Activated CD4-positive, alpha-beta T cell treated with anti-CD3 and anti-CD28 coated beads for 36 hours (primary cell): Measurements from ENCODE around the gene SINHCAF. TPM values are rescaled to one million over a fixed set of nuclear protein-coding genes. Genes with fewer than 3 reads are reported as not detected.
"Not testable (repeated sequence)": the region's sequence is repeated elsewhere in the genome, so short reads cannot be mapped to it uniquely, and the experiment has no call there.

Experiments used
- ATAC-seq: fragments of 200-7000 bp; cut with Tn5 transposase; one replicate; pipeline ENCODE4 v1.10.0; 2021; ENCODE audit warnings: mild to moderate bottlenecking, moderate library complexity
- CTCF ChIA-PET: fragments of 350-600 bp; sonication (Branson Sonifier 250); formaldehyde crosslinking; loops from one replicate; lab custom pipeline; 2021; ENCODE audit warnings: antibody characterized with exemption; lab: Charles Lee
- POLR2A ChIA-PET: fragments of 350-600 bp; sonication (Branson Sonifier 250); formaldehyde crosslinking; loops from one replicate; lab custom pipeline; 2021; ENCODE audit warnings: antibody characterized with exemption, inconsistent platforms; lab: Charles Lee
- DNase-seq: peaks from one replicate; pipeline ENCODE4 v3.0.0-alpha.2; 2020
- H3K27ac Mint-ChIP-seq: one replicate; pipeline ENCODE4 v1.8.0; 2021; ENCODE audit warnings: mixed read lengths
- H3K27me3 Mint-ChIP-seq: one replicate; pipeline ENCODE4 v1.8.0; 2021; ENCODE audit warnings: mixed read lengths
- H3K36me3 Mint-ChIP-seq: one replicate; pipeline ENCODE4 v1.8.0; 2021; ENCODE audit warnings: low read depth, mixed read lengths
- H3K4me1 Mint-ChIP-seq: one replicate; pipeline ENCODE4 v1.8.0; 2021; ENCODE audit warnings: mixed read lengths
- H3K4me3 Mint-ChIP-seq: one replicate; pipeline ENCODE4 v1.8.0; 2021; ENCODE audit warnings: mild to moderate bottlenecking, moderate library complexity, mixed read lengths
- H3K9me3 Mint-ChIP-seq: one replicate; pipeline ENCODE4 v1.8.0; 2021; ENCODE audit warnings: low read depth, mixed read lengths
- intact Hi-C, 2 experiments: fragments of 100-400 bp; cut with DNase I in 1 of 2; cut with micrococcal nuclease in 1 of 2; formaldehyde crosslinking; loops; one replicate each; pipeline versions ENCODE4 v1.14.2 to v1.15.1; 2022 to 2024; cut with DNase I, micrococcal nuclease
- total RNA-seq, 2 experiments: library from RNA; stranded (reverse); gene quantifications; one replicate each; pipeline ENCODE4 v1.2.3, GENCODE V29; 2021

SINHCAF gene
- total RNA-seq, 2 experiments from 2014 or later = 187 to 211 TPM

DNA sequence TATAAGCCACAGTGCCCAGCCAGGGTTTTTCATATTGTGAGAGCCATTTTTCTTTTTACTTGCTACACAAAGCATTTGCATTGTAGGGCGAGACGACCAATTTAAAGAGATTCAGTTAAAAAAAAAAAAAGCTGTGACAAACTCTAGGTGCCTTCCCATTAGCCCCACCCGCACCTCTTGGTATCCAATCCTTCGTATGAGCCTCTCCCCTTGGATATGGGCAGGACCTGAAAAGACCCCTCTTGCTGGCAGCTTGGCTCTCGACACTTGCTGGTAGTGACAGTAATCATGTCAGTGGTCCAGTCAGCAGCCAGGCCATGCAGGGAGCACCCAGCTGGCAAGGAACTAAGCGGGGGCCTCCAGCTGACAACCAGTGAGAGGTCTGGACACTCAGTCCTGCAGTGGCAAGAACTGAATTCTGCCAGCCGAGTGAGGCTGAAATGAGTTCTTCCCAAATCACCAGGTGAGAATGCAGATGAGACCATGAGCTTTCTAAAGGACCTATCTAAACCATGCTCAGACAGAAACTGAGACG lies 46.5 kb downstream of the SINHCAF start:
- DNase-seq (no peak), ATAC-seq (no peak)
- Mint-ChIP-seq H3K27me3 (no peaks in the 10 kb centered on the region), H3K36me3 (peaks cover 48% of the 10 kb centered on the region), H3K9me3 (no peaks in the 10 kb centered on the region), H3K4me3 (no peak overlapping the region), H3K27ac (no peak overlapping the region), H3K4me1 (no peaks in the 10 kb centered on the region)
- ChIA-PET POLR2A (no interaction called here), CTCF (interaction anchor here (1.0 kb wide), 1 partner anchor 26 kb away, joined by 3 read pairs; no protein-coding TSS in a partner anchor)
- intact Hi-C loops = loop anchor here in 1 of 2 experiments (10.0 kb wide), 1 partner anchor 165 kb away; no protein-coding TSS in a partner anchor

- H3K27ac Mint-ChIP-seq = no peak overlapping the region
Measured at GRCh38 chr12:31278832-31279231, 47.1 kb downstream of the SINHCAF start.

DNA sequence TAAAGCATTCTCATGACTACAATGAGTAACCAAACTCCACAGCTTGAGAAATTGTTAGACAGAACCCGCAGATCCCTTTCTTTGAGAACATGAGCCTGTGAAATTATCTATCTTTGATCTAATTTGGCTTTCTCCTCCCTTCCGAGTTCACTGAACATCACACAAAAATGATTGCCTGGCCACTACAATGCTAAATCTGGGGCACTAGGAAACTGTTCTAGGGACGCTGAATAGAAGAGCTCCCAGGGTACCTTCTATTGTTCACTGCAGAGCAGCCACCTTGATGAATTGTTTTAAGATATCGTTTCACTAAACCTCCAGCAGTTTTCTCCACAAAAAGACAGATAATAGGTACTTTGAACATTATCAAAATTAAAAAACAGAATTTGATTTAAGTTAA lies 47.5 kb downstream of the SINHCAF start:
- H3K9me3 Mint-ChIP-seq = no peaks in the 10 kb centered on the region
- H3K4me3 Mint-ChIP-seq = no peak overlapping the region
- no peak for ATAC-seq
- no peaks in the 10 kb centered on the region for H3K4me1 Mint-ChIP-seq
- DNase-seq = no peak
- intact Hi-C loops = loop anchor here in 1 of 2 experiments (10.0 kb wide), 1 partner anchor 164 kb away; no protein-coding TSS in a partner anchor
- ChIA-PET POLR2A (interaction anchor here (0.6 kb wide), 2 partner anchors 12 to 13 kb away, joined by 3 to 6 read pairs; no protein-coding TSS in a partner anchor), CTCF (interaction anchor here (0.8 kb wide), 1 partner anchor 10 kb away, joined by 4 read pairs; no protein-coding TSS in a partner anchor)
- H3K27me3 Mint-ChIP-seq = no peaks in the 10 kb centered on the region
- no peak overlapping the region for H3K27ac Mint-ChIP-seq
- H3K36me3 Mint-ChIP-seq = peaks cover 48% of the 10 kb centered on the region

More at GRCh38 chr12:31278832-31279231, 47.1 kb downstream of the SINHCAF start:
- H3K9me3 Mint-ChIP-seq = no peaks in the 10 kb centered on the region
- CTCF ChIA-PET = interaction anchor here (0.8 kb wide), 1 partner anchor 10 kb away, joined by 4 read pairs; no protein-coding TSS in a partner anchor
- no peaks in the 10 kb centered on the region for H3K27me3 Mint-ChIP-seq
- ATAC-seq (no peak), DNase-seq (no peak)
- H3K36me3 Mint-ChIP-seq = peaks cover 48% of the 10 kb centered on the region
- intact Hi-C loops = loop anchor here in 1 of 2 experiments (10.0 kb wide), 1 partner anchor 164 kb away; no protein-coding TSS in a partner anchor
- no peak overlapping the region for H3K4me3 Mint-ChIP-seq
- H3K4me1 Mint-ChIP-seq = no peaks in the 10 kb centered on the region
- POLR2A ChIA-PET = interaction anchor here (0.6 kb wide), 2 partner anchors 12 to 13 kb away, joined by 3 to 6 read pairs; no protein-coding TSS in a partner anchor

GRCh38 chr12:31277081-31277480 lies 48.9 kb downstream of the SINHCAF start:
- Mint-ChIP-seq H3K9me3 (no peaks in the 10 kb centered on the region), H3K36me3 (peaks cover 39% of the 10 kb centered on the region), H3K4me3 (no peak overlapping the region), H3K27ac (peak overlapping the region; percentile 48), H3K27me3 (no peaks in the 10 kb centered on the region), H3K4me1 (no peaks in the 10 kb centered on the region)
- ChIA-PET CTCF (no interaction called here), POLR2A (no interaction called here)
- intact Hi-C loops = loop anchor here in 1 of 2 experiments (10.0 kb wide), 1 partner anchor 162 kb away; no protein-coding TSS in a partner anchor
- ATAC-seq (no peak), DNase-seq (no peak)

DNA sequence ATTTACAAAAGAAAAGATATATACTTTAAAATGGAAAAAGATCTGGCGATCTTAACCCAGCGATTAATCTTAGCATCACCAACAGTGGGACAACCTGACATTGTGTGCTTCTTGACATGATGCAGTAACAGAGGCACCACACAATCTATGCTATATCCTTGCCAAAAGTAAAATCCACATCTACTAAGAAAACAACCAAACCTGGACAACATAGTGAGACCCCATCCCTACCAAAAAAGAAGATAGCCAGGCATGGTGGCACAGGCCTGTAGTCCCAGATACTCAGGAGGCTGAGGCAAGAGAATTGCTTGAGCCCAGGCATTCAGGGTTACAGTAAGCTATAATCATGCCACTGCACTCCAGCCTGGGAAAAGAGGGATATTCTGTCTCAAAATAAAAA lies 50.5 kb downstream of the SINHCAF start:
- H3K9me3 Mint-ChIP-seq = no peaks in the 10 kb centered on the region
- no peak for DNase-seq
- no peak overlapping the region for H3K27ac Mint-ChIP-seq
- H3K4me3 Mint-ChIP-seq = no peak overlapping the region
- intact Hi-C loops = loop anchor here in 1 of 2 experiments (10.0 kb wide), 1 partner anchor 161 kb away; no protein-coding TSS in a partner anchor
- no peaks in the 10 kb centered on the region for H3K4me1 Mint-ChIP-seq
- no peak for ATAC-seq
- ChIA-PET CTCF (interaction anchor here (0.5 kb wide), 1 partner anchor 1015 kb away, joined by 3 read pairs; no protein-coding TSS in a partner anchor), POLR2A (no interaction called here)
- no peaks in the 10 kb centered on the region for H3K27me3 Mint-ChIP-seq
- H3K36me3 Mint-ChIP-seq = peaks cover 38% of the 10 kb centered on the region

DNA sequence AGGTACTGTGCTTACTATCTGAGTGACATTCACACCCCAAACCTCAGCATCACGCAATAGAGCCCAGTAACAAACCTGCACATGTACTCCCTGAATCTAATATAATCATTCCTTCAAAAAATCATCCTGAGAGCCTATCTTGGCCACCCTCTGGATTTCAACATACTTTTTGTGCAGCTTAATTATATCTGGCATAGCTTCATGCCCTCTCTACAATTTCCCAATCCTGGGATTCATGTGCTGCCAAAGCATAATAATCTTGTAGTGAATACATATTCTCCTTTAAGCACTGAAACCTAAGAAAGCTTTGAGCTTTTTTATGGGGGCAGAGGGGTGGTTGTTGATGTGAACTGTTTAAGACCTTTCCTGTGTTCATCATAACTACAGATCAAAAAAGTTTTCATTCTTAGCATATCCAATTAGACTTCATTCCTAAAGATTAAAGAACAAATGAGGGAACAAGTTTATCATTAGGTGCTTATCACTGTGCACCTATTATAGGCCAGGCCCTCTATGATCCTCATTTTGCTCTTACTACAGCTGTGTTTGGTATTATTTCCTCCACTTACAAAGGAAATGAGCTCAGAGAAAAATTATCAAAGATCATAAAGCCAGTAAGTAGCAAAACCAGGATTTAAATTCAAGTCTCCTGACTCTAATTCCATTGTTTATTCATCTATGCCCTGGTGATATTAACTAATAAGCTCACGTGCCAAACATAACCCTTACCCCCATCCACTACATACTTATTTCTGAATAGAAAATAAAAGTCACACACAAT lies 51.2 kb downstream of the SINHCAF start:
- Mint-ChIP-seq H3K4me3 (no peak overlapping the region), H3K9me3 (no peaks in the 10 kb centered on the region), H3K27ac (peak overlapping the region; percentile 7), H3K36me3 (peaks cover 38% of the 10 kb centered on the region), H3K4me1 (no peaks in the 10 kb centered on the region), H3K27me3 (no peaks in the 10 kb centered on the region)
- ATAC-seq (no peak), DNase-seq (no peak)
- ChIA-PET POLR2A (no interaction called here), CTCF (interaction anchor here (0.5 to 1.5 kb wide), 3 partner anchors 29 to 1016 kb away, joined by 3 to 4 read pairs (median 3); no protein-coding TSS in a partner anchor)
- intact Hi-C loops = loop anchor here in 1 of 2 experiments (10.0 kb wide), 1 partner anchor 160 kb away; no protein-coding TSS in a partner anchor

DNA sequence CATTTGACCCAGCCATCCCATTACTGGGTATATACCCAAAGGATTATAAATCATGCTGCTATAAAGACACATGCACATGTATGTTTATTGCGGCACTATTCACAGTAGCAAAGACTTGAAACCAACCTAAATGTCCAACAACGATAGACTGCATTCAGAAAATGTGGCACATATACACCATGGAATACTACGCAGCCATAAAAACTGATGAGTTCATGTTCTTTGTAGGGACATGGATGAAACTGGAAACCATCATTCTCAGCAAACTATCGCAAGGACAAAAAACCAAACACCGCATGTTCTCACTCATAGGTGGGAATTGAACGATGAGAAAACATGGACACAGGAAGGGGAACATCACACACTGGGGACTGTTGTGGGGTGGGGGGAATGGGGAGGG lies 52.2 kb downstream of the SINHCAF start:
- H3K4me1 Mint-ChIP-seq, H3K9me3 Mint-ChIP-seq, H3K27ac Mint-ChIP-seq, DNase-seq, POLR2A ChIA-PET, H3K4me3 Mint-ChIP-seq, H3K27me3 Mint-ChIP-seq, ATAC-seq: not testable (repeated sequence)
- intact Hi-C loops = loop anchor here in 1 of 2 experiments (10.0 kb wide), 1 partner anchor 159 kb away; no protein-coding TSS in a partner anchor
- CTCF ChIA-PET = interaction anchor here (0.6 to 1.5 kb wide), 2 partner anchors 30 to 41 kb away, joined by 3 to 4 read pairs; no protein-coding TSS in a partner anchor
- H3K36me3 Mint-ChIP-seq = peaks cover 36% of the 10 kb centered on the region

- Mint-ChIP-seq H3K4me3 (no peak overlapping the region), H3K36me3 (peaks cover 28% of the 10 kb centered on the region), H3K4me1 (no peaks in the 10 kb centered on the region), H3K27ac (no peak overlapping the region), H3K9me3 (no peaks in the 10 kb centered on the region), H3K27me3 (no peaks in the 10 kb centered on the region)
- CTCF ChIA-PET = interaction anchor here (0.6 to 4.4 kb wide), 20 partner anchors 10 to 458 kb away, joined by 3 to 44 read pairs (median 8); no protein-coding TSS in a partner anchor
- POLR2A ChIA-PET = no interaction called here
- intact Hi-C loops = loop anchor here (1.0 to 10.0 kb wide), 3 partner anchors 158 to 425 kb away; no protein-coding TSS in a partner anchor
- DNase-seq (no peak), ATAC-seq (no peak)
Measured at GRCh38 chr12:31272607-31273225, 53.2 kb downstream of the SINHCAF start.

- intact Hi-C loops = no loop called here
- CTCF ChIA-PET = interaction anchor here (0.9 to 1.7 kb wide), 3 partner anchors 10 to 15 kb away, joined by 4 read pairs; no protein-coding TSS in a partner anchor
Measured at GRCh38 chr12:31267966-31268365, 58.0 kb downstream of the SINHCAF start.

DNA sequence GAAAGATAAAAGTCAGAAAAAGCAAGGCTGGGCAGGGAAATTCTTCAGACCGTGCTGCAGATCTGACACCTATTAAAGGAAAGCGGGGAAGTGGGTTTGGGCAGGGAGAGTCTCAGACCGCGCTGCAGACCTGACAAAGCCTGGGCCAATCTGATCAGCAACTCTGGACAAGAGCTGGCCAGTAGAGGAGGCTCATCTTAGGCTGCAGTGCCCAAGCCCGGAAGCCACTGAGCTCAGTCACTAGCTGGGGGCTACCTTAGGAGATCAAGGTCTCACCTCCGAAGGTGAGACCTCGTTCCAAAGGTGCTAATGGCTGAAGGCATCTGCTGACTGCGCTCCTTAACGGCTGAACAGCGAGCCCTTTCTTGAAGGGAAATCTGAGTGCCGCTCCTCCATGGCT lies 60.2 kb downstream of the SINHCAF start:
- H3K9me3 Mint-ChIP-seq = no peaks in the 10 kb centered on the region
- DNase-seq (no peak), ATAC-seq (no peak)
- H3K27me3 Mint-ChIP-seq = no peaks in the 10 kb centered on the region
- intact Hi-C loops = no loop called here
- POLR2A ChIA-PET = interaction anchor here (0.6 kb wide), 1 partner anchor 13 kb away, joined by 6 read pairs; no protein-coding TSS in a partner anchor
- peaks cover 6% of the 10 kb centered on the region for H3K36me3 Mint-ChIP-seq
- H3K27ac Mint-ChIP-seq = no peak overlapping the region
- no peak overlapping the region for H3K4me3 Mint-ChIP-seq
- no peaks in the 10 kb centered on the region for H3K4me1 Mint-ChIP-seq
- CTCF ChIA-PET = interaction anchor here (0.8 to 1.2 kb wide), 2 partner anchors 10 to 23 kb away, joined by 4 to 5 read pairs; no protein-coding TSS in a partner anchor

More at GRCh38 chr12:31267966-31268365, 58.0 kb downstream of the SINHCAF start:
- DNase-seq (no peak), ATAC-seq (no peak)
- Mint-ChIP-seq H3K4me1 (no peaks in the 10 kb centered on the region), H3K27me3 (no peaks in the 10 kb centered on the region), H3K4me3 (no peak overlapping the region), H3K9me3 (no peaks in the 10 kb centered on the region), H3K36me3 (peaks cover 8% of the 10 kb centered on the region), H3K27ac (no peak overlapping the region)
- POLR2A ChIA-PET = no interaction called here
